Activated T-cell treated with anti-CD3 and anti-CD28 coated beads, Interleukin-2, amount 50 U/mL, for 48 hours (primary cell): Measurements from ENCODE around the gene MRPL55.

Source experiments
- DNase-seq, 2 experiments: peaks; one replicate each; pipeline ENCODE4 v3.0.0-alpha.2; 2020

MRPL55 gene

DNA sequence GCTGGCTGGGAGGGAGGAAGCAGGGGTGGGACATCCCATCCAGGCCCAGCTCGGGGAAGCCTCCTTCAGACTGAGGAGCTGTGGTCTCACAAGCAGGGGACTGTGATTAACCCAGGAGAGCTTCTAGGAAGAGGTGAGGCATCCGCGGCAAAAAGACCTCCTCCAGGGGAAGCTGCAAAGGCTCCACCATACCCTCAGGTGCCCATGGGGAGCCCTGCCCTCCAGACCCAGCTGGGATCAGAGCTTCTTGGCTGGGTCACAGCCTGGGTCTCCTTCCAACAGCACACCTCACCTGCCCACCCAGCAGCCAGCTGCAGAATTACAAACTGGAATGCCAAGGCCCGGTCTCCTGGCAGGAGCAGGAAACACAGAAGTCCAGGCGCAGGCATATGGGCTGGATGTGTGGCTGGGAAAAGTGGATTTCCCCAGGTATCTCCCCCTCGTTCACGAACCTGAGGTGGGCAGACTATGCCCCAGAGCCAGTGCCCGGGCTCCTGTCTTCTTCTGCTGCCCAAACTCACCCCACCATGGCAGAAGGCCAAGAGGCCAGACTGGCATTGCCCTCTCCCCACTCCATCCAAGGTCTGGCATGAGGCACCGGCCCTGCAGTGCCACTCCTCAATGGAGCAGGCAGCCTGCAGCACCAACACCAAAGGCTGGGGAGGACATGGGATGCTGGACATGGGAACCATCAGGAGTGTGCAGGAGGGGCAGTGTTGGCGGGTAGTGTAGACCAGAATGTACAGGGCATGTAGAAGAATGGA is 42.0 kb downstream of the MRPL55 start:
- peak in 1 of 2 experiments; percentile 11 for DNase-seq

- no peak for DNase-seq
These were observed 42.7 kb downstream of the MRPL55 start for GRCh38 chr1:228066416-228066815.

GRCh38 chr1:228065543-228066347 is 43.4 kb downstream of the MRPL55 start:
- DNase-seq = no peak

- DNase-seq = peak in 1 of 2 experiments; percentile 10
These were observed 44.2 kb downstream of the MRPL55 start for GRCh38 chr1:228064741-228065542.

DNA sequence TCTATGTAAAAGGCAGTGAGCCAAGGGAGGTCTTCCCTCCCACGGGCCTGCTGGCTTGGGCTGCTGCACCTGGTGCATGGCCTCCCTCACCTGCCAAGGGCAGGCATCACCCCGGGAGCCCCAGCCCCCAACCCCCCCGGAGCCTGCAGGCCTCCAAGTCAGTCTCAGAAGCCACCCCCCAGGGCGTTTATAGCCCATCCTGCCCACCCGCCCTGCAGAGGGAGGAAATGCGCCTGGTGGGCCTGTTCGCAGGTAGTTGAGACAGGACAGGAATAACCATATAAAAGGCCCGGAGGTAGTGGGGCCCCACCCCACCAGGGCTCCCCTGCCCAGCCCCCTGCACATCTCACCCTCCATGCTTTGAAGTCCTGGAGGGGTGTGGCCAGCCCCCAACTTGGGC is 44.8 kb downstream of the MRPL55 start:
- no peak for DNase-seq

DNA sequence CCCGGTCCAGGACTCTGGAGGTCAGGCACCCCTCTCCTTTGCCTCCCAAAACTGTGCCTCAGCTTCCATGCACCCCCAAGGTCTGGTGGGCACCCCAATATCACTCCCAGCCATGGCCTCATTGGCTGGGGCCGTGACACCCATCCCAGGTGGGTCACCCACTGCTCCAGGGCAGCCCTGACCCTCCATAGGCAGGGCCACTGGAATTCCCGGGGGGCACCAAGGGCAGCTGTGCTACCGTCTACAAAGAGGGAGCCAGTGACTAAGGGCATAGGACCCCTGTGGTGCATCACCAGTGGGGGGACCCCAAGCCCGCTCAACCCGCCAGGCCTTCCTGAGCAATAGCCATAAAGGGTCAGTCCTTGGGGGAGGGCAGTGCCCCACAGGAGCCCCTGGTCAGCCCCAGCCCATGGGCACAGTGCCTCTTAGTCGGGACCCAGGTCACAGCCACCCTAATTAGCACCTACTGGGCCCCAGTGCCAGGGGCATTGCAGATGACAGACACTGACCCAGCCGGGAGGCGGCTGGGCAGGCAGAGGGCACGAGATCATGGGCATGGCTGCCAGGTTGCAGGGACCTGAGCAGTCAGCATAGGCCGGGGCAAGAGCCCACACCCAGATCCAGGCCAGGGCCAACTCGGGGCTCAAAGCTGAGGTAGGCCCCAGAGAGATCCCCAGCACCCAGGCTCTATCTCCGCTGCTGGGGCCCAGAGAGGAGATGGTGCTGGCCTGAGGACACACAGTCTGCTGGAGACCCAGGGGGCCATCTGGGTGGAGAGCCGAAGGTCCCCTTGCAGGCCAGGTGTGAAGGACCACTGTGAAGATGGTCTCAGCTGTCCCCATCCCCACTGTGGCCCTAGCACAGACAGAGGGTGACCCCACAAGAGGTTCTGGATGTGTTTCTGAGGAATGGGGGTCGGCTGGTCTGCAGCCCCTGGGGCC is 45.6 kb downstream of the MRPL55 start:
- DNase-seq = no peak

DNA sequence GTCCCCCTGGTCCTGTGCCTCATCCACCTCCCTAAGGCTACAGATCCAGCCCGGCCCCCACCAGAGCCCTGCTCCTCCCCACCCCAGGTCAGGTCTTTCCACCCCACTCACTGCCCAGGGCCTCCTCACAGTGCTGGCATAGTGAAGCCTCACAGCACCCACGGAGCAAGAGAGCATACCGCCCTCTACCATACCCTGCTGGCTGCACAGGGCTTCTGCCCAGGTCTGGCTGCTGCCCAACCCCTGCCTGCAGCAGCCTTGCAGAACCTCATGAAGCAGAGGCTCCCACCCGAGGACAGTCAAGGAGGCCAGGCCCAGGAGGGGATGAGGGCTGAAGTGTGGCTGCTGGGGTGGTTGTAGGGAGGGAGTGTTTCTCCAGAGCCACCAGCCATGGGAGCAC is 46.3 kb downstream of the MRPL55 start:
- DNase-seq = no peak

DNA sequence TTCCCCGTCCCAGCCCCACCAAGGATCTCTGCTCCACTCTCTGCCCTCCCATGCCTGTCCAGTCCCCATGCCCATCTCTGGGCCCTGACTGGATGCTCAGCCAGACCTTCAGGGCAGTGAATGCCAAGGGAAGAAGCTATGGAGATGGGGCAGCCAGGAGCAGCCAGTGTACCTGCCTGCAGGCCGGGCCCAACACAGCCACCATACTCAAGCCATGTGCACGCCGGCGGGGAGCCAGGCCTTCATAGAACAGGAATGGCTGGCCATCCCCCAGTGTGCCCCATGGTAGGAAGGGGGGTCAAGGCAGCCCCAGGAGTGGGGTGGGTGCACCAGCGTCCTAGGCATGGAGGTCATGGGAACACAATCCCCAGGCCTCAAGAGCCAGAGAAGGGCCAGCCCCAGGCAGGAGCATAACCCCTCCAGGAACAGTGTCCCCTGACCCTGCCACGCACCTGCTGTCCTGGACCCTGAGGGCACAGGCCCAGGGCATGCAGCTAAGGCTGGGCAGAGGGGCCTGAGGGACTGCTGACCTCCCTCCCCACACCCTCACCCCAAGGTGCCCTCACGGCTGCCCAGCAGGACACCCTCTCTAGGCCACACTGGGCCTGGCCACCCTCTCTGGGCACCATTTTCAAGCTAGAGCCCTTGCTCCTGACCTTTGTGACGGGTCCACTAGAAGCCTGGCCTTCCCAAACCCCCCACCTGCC is 46.9 kb downstream of the MRPL55 start:
- DNase-seq = peak in 1 of 2 experiments; percentile 16

GRCh38 chr1:228061411-228062084 is 47.6 kb downstream of the MRPL55 start:
- DNase-seq = peak in 1 of 2 experiments; percentile 14

- peak in 1 of 2 experiments; percentile 21 for DNase-seq
These were observed 48.5 kb downstream of the MRPL55 start for GRCh38 chr1:228060458-228061190.

DNA sequence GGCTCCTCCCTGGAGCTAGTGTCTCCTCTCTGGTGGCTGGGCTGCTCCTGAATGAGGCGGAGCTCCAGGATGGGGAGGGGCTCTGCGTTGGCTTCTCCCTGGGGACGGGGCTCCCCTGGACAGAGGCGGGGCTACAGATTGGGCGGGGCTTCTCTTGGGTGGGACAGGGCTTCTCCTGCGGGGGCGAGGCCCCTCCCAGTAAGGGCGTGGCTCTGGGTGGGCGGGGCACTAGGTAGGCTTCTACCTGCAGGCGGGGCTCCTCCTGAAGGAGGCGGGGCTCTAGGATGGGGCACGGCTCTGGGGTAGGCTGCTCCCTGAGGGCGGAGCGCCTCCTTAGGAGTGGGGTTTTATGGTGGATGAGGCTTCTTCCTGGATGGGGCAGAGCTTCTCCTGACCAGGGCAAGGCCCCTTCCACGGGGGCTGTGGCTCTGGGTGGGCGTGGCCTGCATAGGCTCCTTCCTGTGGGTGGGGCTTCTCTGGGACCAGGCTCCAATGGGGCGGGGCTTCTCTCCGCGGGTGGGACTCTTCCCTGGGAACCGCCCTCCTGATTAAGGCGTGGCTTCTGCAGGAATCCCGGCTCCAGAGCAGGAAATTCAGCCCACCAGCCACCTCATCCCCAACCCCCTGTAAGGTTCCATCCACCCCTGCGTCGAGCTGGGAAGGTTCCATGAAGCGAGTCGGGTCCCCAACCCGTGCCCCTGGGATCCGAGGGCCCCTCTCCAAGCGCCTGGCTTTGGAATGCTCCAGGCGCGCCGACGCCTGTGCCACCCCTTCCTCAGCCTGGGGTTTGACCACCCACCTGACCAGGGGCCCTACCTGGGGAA is 49.3 kb downstream of the MRPL55 start:
- peak; percentile 90 to 91 for DNase-seq

DNA sequence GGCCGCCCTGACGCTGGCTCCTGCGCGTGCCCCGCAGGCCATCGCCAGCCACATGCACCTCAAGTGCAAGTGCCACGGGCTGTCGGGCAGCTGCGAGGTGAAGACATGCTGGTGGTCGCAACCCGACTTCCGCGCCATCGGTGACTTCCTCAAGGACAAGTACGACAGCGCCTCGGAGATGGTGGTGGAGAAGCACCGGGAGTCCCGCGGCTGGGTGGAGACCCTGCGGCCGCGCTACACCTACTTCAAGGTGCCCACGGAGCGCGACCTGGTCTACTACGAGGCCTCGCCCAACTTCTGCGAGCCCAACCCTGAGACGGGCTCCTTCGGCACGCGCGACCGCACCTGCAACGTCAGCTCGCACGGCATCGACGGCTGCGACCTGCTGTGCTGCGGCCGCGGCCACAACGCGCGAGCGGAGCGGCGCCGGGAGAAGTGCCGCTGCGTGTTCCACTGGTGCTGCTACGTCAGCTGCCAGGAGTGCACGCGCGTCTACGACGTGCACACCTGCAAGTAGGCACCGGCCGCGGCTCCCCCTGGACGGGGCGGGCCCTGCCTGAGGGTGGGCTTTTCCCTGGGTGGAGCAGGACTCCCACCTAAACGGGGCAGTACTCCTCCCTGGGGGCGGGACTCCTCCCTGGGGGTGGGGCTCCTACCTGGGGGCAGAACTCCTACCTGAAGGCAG is 50.0 kb downstream of the MRPL55 start:
- DNase-seq = no peak

DNA sequence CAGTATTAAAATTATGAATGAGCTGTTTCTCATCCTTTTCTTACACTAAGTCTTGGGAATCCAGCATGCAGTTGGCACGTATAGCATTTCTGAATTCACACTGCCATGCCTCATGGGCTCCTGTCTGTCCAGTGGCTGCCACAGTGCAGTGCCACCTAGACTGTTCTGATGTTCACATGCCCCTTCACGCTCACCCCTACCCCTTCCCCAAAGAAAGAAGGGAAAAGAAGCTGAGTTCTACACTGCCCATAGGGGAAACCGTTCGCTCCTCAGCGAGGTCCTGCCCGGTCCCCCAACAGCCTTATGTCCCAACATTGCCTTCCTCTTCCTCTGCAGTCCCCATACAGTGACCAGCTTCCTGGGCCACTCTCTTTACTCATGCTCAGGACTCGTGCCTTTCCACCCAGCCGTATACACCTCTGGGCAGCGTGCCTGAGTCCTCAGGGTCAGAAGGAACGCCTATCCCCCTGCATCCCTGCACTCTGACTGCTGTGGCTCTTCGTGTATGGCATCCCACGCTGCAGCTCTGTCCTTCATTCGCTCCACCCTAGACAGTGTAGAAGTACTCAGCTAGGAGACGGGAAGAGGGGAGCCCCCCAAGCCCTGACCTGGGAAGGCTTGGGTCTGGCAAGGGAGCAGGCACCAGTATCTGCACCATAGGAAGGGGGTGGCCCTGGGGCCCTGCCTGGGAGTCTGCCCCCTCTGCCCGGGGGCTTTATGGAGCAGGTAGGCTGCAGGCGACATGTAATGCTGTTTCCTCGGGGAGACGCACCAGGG is 50.7 kb downstream of the MRPL55 start:
- no peak for DNase-seq
